Neural progenitor cell (in vitro differentiated cells): ENCODE measurements around the gene AP1B1. TPM values are rescaled to one million over a fixed set of nuclear protein-coding genes. Genes with fewer than 3 reads are reported as not detected.

Experiments used
- DNase-seq: peaks from one replicate; pipeline ENCODE4 v3.0.0-alpha.2; 2016; ENCODE audit warnings: low spot score
- H2AFZ ChIP-seq: fragments of 200-600 bp; sonication (generic); replicated peaks from 2 replicates; pipeline ENCODE4 v1.6.1; 2016; ENCODE audit warnings: antibody characterized with exemption
- H3F3A ChIP-seq: fragments of 200-600 bp; sonication (generic); 2 replicates; pipeline ENCODE4 v1.6.1; 2016; ENCODE audit warnings: antibody characterized with exemption, low read depth
- H3K27ac ChIP-seq: fragments of 200-600 bp; sonication (generic); 2 replicates; pipeline ENCODE4 v1.5.1; 2016; ENCODE audit warnings: mild to moderate bottlenecking
- H3K27me3 ChIP-seq: fragments of 200-600 bp; sonication (generic); 2 replicates; pipeline ENCODE4 v1.6.1; 2016; ENCODE audit warnings: mild to moderate bottlenecking, moderate library complexity
- H3K36me3 ChIP-seq: fragments of 200-600 bp; sonication (generic); 2 replicates; pipeline ENCODE4 v1.5.1; 2016
- H3K4me1 ChIP-seq: fragments of 200-600 bp; sonication (generic); 2 replicates; pipeline ENCODE4 v1.6.1; 2016; ENCODE audit warnings: mixed run types
- H3K4me2 ChIP-seq: fragments of 200-600 bp; sonication (generic); 2 replicates; pipeline ENCODE4 v1.6.1; 2016
- H3K4me3 ChIP-seq: fragments of 200-600 bp; sonication (generic); 2 replicates; pipeline ENCODE4 v1.5.1; 2016
- H3K79me2 ChIP-seq: fragments of 200-600 bp; sonication (generic); 2 replicates; pipeline ENCODE4 v1.6.1; 2016; ENCODE audit warnings: low read depth
- H3K9ac ChIP-seq: fragments of 200-600 bp; sonication (generic); 2 replicates; pipeline ENCODE4 v1.6.1; 2016
- H3K9me3 ChIP-seq: fragments of 200-600 bp; sonication (generic); 2 replicates; pipeline ENCODE4 v1.5.1; 2016; ENCODE audit warnings: low read depth
- H4K20me1 ChIP-seq: fragments of 200-600 bp; sonication (generic); 2 replicates; pipeline ENCODE4 v1.6.1; 2016; ENCODE audit warnings: low read depth
- H3K27ac Mint-ChIP-seq: 3 replicates; pipeline ENCODE4 v1.8.0; 2021; ENCODE audit warnings: mixed read lengths
- H3K27me3 Mint-ChIP-seq: 2 replicates; pipeline ENCODE4 v1.8.0; 2022; ENCODE audit warnings: low read depth, mild to moderate bottlenecking, inconsistent platforms, moderate library complexity, mixed read lengths; ENCODE audit not compliant: insufficient read depth
- H3K36me3 Mint-ChIP-seq: 3 replicates; pipeline ENCODE4 v1.8.0; 2021; ENCODE audit warnings: mixed read lengths
- H3K4me1 Mint-ChIP-seq: 3 replicates; pipeline ENCODE4 v1.8.0; 2021; ENCODE audit warnings: mixed read lengths
- H3K4me3 Mint-ChIP-seq: 3 replicates; pipeline ENCODE4 v1.8.0; 2021; ENCODE audit warnings: mild to moderate bottlenecking, moderate library complexity, mixed read lengths
- H3K9me3 Mint-ChIP-seq: 3 replicates; pipeline ENCODE4 v1.8.0; 2020; ENCODE audit warnings: mixed read lengths
- EZH2 ChIP-seq: fragments of 200-600 bp; sonication (generic); IDR thresholded peaks from 2 replicates; pipeline ENCODE4 v1.6.1; 2017; ENCODE audit warnings: antibody characterized with exemption, mild to moderate bottlenecking, moderate library complexity
- EZH2phosphoT487 ChIP-seq: fragments of 200-600 bp; sonication (generic); IDR thresholded peaks from 2 replicates; pipeline ENCODE4 v1.6.1; 2017; ENCODE audit warnings: antibody characterized with exemption
- total RNA-seq: library from RNA; depleted of rRNA; stranded (reverse); fragments of >200 nt; gene quantifications from 2 replicates; pipeline ENCODE4 v1.2.3, GENCODE V29; 2015; ENCODE audit warnings: low replicate concordance
- TF ChIP-seq, protein P1 (sequence below): fragments of 200-600 bp; sonication (generic); IDR thresholded peaks from 2 replicates; pipeline ENCODE4 v1.5.1; 2017; ENCODE audit warnings: antibody characterized with exemption, mild to moderate bottlenecking

AP1B1 gene
- total RNA-seq, 1 donor from 2014 or later: 34.7 TPM

DNA sequence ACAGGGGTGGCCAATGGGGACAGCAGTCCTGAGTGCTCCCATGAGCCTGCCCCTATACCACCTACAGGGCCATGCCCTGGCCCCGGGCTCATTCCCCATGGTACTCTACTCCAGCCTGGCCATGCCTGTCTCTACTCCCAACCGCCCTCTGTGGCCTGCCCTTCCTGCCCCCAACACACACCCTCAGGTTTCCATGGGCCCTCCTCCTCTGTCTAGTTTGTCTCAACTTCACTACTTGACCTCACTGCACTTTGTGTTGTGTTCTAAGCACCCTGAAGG, 46.6 kb downstream of the AP1B1 start:
- Histone ChIP-seq H4K20me1 (peaks cover 6% of the 10 kb centered on the region), H3K27ac (no peak overlapping the region), H2AFZ (no peak overlapping the region), H3K27me3 (no peaks in the 10 kb centered on the region), H3K4me1 (peaks cover 2% of the 10 kb centered on the region), H3K9ac (no peak overlapping the region), H3K4me3 (no peak overlapping the region), H3K4me2 (no peak overlapping the region), H3K9me3 (no peaks in the 10 kb centered on the region), H3K36me3 (no peaks in the 10 kb centered on the region), H3K79me2 (no peaks in the 10 kb centered on the region), H3F3A (no peaks in the 10 kb centered on the region)
- Mint-ChIP-seq H3K4me1 (peaks cover 12% of the 10 kb centered on the region), H3K27ac (no peak overlapping the region), H3K36me3 (peaks cover 26% of the 10 kb centered on the region), H3K27me3 (peaks cover 9% of the 10 kb centered on the region), H3K4me3 (no peak overlapping the region), H3K9me3 (no peaks in the 10 kb centered on the region)
- DNase-seq: no peak
- TF ChIP-seq, protein P1, sequence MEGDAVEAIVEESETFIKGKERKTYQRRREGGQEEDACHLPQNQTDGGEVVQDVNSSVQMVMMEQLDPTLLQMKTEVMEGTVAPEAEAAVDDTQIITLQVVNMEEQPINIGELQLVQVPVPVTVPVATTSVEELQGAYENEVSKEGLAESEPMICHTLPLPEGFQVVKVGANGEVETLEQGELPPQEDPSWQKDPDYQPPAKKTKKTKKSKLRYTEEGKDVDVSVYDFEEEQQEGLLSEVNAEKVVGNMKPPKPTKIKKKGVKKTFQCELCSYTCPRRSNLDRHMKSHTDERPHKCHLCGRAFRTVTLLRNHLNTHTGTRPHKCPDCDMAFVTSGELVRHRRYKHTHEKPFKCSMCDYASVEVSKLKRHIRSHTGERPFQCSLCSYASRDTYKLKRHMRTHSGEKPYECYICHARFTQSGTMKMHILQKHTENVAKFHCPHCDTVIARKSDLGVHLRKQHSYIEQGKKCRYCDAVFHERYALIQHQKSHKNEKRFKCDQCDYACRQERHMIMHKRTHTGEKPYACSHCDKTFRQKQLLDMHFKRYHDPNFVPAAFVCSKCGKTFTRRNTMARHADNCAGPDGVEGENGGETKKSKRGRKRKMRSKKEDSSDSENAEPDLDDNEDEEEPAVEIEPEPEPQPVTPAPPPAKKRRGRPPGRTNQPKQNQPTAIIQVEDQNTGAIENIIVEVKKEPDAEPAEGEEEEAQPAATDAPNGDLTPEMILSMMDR: no peak
- no peak for TF ChIP-seq EZH2phosphoT487
- TF ChIP-seq EZH2: no peak

DNA sequence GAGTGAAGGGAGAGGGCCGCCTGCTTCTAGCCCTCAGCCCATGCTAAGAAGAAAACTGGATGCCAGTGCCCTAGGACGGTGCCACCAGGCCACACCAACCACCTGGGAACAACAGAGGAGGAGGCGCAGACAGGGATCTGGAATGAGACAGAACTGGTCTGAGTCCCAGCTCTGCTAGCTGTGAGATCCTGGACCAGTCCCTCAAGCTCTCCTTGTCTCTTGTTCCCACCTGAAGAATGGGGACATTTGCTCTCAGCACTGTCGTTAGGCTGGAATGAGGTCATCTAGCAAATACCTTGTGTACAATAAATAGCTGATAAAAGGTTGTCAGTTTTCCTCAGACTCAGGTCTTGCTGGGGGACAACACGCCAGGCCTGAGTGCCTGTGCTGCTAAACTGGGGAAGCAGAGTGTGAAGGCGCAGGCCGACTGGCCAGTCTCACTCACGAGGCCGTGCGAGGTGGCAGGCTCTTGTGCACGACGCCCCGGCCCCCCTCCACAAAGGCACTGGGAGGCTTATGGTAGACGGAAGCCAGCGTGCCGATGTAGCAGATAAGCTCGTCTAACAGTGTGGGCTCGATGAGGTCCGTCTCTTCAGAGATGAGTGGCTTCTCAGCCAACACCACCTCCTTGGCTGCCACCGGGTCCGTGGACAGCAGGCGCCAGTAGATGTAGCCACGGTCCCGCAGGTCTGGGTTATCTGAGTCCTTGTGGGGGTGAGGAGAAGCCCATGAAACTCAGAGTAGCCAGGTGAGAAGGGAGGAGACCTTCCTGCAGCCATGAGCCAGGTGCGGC, 47.1 kb downstream of the AP1B1 start:
- no peaks in the 10 kb centered on the region for H3K4me1 ChIP-seq
- TF ChIP-seq EZH2: no peak
- TF ChIP-seq EZH2phosphoT487: no peak
- TF ChIP-seq, protein P1: no peak
- no peaks in the 10 kb centered on the region for H3F3A ChIP-seq
- no peak overlapping the region for H2AFZ ChIP-seq
- no peak overlapping the region for H3K4me2 ChIP-seq
- no peak for DNase-seq
- no peak overlapping the region for H3K27ac Mint-ChIP-seq
- H3K36me3 ChIP-seq: no peaks in the 10 kb centered on the region
- H3K4me1 Mint-ChIP-seq: peaks cover 6% of the 10 kb centered on the region
- no peaks in the 10 kb centered on the region for H3K79me2 ChIP-seq
- no peak overlapping the region for H3K27ac ChIP-seq
- H3K9ac ChIP-seq: no peak overlapping the region
- peaks cover 29% of the 10 kb centered on the region for H3K36me3 Mint-ChIP-seq
- no peaks in the 10 kb centered on the region for H3K27me3 ChIP-seq
- H3K9me3 ChIP-seq: no peaks in the 10 kb centered on the region
- no peak overlapping the region for H3K4me3 Mint-ChIP-seq
- H3K9me3 Mint-ChIP-seq: no peaks in the 10 kb centered on the region
- H3K27me3 Mint-ChIP-seq: peaks cover 9% of the 10 kb centered on the region
- no peak overlapping the region for H3K4me3 ChIP-seq
- peaks cover 4% of the 10 kb centered on the region for H4K20me1 ChIP-seq

DNA sequence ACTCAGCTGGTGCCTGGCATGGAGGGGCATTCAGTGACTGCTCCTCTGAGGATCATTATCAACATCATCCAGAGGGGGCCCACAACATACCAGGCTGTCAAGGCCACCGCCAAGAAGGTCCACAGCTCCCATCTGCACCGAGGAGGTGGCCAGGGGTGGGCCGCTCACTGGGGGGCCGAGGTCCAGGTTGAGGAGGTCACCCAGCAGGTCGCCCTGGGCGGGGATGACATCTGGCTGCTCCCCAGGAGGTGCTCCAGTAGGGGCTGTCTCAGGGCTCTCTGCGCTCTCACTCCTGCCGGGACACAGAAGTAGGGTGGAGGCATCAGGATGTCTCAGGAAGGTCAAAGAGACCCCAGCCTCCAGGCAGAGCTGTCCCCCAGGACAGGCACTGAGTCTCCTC, 47.8 kb downstream of the AP1B1 start:
- TF ChIP-seq, protein P1: no peak
- TF ChIP-seq EZH2phosphoT487 (no peak), EZH2 (no peak)
- H3K36me3 Mint-ChIP-seq: peaks cover 28% of the 10 kb centered on the region

More for the DNA sequence above, 47.8 kb downstream of the AP1B1 start:
- Histone ChIP-seq H3K9ac (no peak overlapping the region), H4K20me1 (no peaks in the 10 kb centered on the region), H3F3A (no peaks in the 10 kb centered on the region), H3K4me2 (no peak overlapping the region), H3K9me3 (no peaks in the 10 kb centered on the region), H3K79me2 (no peaks in the 10 kb centered on the region), H3K36me3 (no peaks in the 10 kb centered on the region), H3K27me3 (no peaks in the 10 kb centered on the region), H3K4me3 (no peak overlapping the region), H3K27ac (no peak overlapping the region), H2AFZ (no peak overlapping the region), H3K4me1 (no peaks in the 10 kb centered on the region)
- Mint-ChIP-seq H3K27ac (no peak overlapping the region), H3K9me3 (no peaks in the 10 kb centered on the region), H3K4me1 (peaks cover 4% of the 10 kb centered on the region), H3K4me3 (no peak overlapping the region), H3K27me3 (peaks cover 11% of the 10 kb centered on the region)
- no peak for DNase-seq
